ENCODE measurements around the gene MESD. TPM values are rescaled to one million over a fixed set of nuclear protein-coding genes. Genes with fewer than 3 reads are reported as not detected.

MESD gene
- total and polyA plus RNA-seq, 9 of the 15 experiments (the other 6 are each of a cell fraction or from before 2014, with no cell fraction given): 11.3 to 39.7 (median 22.8) TPM

DNA sequence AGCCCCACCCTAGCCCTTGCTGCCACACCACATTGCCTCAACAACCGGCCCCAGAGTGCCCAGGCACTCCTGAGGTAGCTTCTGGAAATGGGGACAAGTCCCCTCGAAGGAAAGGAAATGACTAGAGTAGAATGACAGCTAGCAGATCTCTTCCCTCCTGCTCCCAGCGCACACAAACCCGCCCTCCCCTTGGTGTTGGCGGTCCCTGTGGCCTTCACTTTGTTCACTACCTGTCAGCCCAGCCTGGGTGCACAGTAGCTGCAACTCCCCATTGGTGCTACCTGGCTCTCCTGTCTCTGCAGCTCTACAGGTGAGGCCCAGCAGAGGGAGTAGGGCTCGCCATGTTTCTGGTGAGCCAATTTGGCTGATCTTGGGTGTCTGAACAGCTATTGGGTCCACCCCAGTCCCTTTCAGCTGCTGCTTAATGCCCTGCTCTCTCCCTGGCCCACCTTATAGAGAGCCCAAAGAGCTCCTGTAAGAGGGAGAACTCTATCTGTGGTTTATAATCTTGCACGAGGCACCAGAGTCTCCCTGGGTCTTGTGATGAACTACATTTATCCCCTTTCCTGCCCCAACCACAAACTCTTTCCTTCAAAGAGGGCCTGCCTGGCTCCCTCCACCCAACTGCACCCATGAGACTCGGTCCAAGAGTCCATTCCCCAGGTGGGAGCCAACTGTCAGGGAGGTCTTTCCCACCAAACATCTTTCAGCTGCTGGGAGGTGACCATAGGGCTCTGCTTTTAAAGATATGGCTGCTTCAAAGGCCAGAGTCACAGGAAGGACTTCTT, 39.1 kb downstream of the MESD start:
- no peak for ATAC-seq
- in situ Hi-C loops (cut with MboI): no loop called here
- Histone ChIP-seq H3K27me3 (ENCODE audit: control insufficient read depth in 2 of 2, insufficient read depth in 2 of 2, low read length in 2 of 2) (no peaks in the 10 kb centered on the region), H3K4me3 (no peak overlapping the region), H3K27ac (ENCODE audit: extremely low read depth, low read depth, low read length) (no peak overlapping the region), H3K4me2 (ENCODE audit: insufficient read depth, low read length) (no peak overlapping the region), H3K36me3 (ENCODE audit: control insufficient read depth, insufficient read depth, low read length) (peaks cover 2% of the 10 kb centered on the region; the same call in 1 of the 3 replicates), H4K20me1 (replicated peaks; ENCODE audit: control insufficient read depth, insufficient read depth, low read length) (0 out of 2 replicates have a peak, but pooled peaks cover 5% of the 10 kb centered on the region), H3K9me1 (ENCODE audit: control insufficient read depth, insufficient read depth, low read length) (no peaks in the 10 kb centered on the region), H3K79me2 (ENCODE audit: control insufficient read depth, insufficient read depth, low read length) (no peaks in the 10 kb centered on the region), H3K4me1 (replicated peaks in 1 of 2; ENCODE audit: control insufficient read depth in 2 of 2, insufficient read depth in 2 of 2, low read length in 2 of 2) (peaks cover 4 to 12% of the 10 kb centered on the region in 2 experiments; a peak in 2 of 5 replicates), H2AFZ (ENCODE audit: low read depth, low read length) (no peak overlapping the region), H3K9me3 (replicated peaks; ENCODE audit: control insufficient read depth, insufficient read depth, low read depth, low read length) (no peaks in the 10 kb centered on the region), H3K9ac (ENCODE audit: insufficient read depth in 1 of 2, low read depth in 2 of 2, low read length in 2 of 2) (no peak overlapping the region)
- intact Hi-C loops (cut with micrococcal nuclease): no loop called here
- TF ChIP-seq, protein P1, sequence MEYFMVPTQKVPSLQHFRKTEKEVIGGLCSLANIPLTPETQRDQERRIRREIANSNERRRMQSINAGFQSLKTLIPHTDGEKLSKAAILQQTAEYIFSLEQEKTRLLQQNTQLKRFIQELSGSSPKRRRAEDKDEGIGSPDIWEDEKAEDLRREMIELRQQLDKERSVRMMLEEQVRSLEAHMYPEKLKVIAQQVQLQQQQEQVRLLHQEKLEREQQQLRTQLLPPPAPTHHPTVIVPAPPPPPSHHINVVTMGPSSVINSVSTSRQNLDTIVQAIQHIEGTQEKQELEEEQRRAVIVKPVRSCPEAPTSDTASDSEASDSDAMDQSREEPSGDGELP (CRISPR knock-in tag; IDR thresholded peaks at IDR 0.05; ENCODE audit: borderline replicate concordance): no peak
- TF ChIP-seq EP300 (IDR thresholded peaks at IDR 0.05; ENCODE audit: low read length) (no peak), ZFP1 (CRISPR knock-in tag; IDR thresholded peaks at IDR 0.05) (no peak), TRIM28 (IDR thresholded peaks at IDR 0.05) (no peak), SRSF9 (IDR thresholded peaks at IDR 0.05; ENCODE audit: borderline replicate concordance, low read depth, low read length) (no peak), GMEB1 (CRISPR knock-in tag; IDR thresholded peaks at IDR 0.05) (no peak), POLR2B (IDR thresholded peaks at IDR 0.05; ENCODE audit: low read depth, partially characterized antibody) (no peak), PHF20 (IDR thresholded peaks at IDR 0.05; ENCODE audit: partially characterized antibody) (no peak), NFYB (IDR thresholded peaks at IDR 0.05; ENCODE audit: extremely low read depth, insufficient read length) (no peak), CBFA2T2 (conservative IDR thresholded peaks at IDR 0.05) (no peak), HSF4 (CRISPR knock-in tag; IDR thresholded peaks at IDR 0.05; ENCODE audit: borderline replicate concordance) (no peak), KLF6 (CRISPR knock-in tag; IDR thresholded peaks at IDR 0.05; ENCODE audit: borderline replicate concordance) (no peak), RFX5 (IDR thresholded peaks at IDR 0.05; ENCODE audit: low read depth, low read length) (no peak)
- DNase-seq (ENCODE audit: extremely low read depth in 1 of 4, low spot score in 3 of 4): no peak
- POLR2A ChIA-PET: interaction anchor here (0.6 kb wide), 1 partner anchor 17 kb away, joined by 3 read pairs; no protein-coding TSS in a partner anchor
- CTCF ChIA-PET (ENCODE audit: low intra/inter-chr PET ratio): no interaction called here
- no TSS peak for BruUV-seq (replicated peaks)
- FAIRE-seq: no peak
- 56% methylated on average over 8 of the region's 8 CpGs for WGBS (ENCODE audit: insufficient coverage, low coverage, missing lambda C conversion rate)
